ENCODE results near the gene PPP4R3B.

PPP4R3B gene

DNA sequence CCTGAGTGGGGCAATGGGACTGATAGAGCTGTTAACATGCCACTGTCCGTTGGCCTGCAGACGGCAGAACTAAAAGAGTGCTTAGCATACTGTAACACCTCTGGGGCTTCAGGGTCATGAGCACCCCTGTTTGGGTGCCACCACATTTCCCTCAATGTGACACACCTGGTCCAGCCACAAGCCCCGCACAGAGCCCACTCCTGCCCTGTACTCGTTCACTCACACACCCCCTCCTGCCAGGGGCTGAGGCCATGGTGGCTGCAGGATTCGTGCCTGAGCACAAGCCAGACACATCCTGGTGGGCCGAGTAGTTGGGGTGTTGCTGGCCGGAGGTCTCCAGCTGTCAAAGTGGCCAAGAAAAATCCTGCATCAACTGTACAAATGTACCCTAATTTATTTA lies 4.4 kb upstream of the PPP4R3B start:
- TF ChIP-seq, protein P1, sequence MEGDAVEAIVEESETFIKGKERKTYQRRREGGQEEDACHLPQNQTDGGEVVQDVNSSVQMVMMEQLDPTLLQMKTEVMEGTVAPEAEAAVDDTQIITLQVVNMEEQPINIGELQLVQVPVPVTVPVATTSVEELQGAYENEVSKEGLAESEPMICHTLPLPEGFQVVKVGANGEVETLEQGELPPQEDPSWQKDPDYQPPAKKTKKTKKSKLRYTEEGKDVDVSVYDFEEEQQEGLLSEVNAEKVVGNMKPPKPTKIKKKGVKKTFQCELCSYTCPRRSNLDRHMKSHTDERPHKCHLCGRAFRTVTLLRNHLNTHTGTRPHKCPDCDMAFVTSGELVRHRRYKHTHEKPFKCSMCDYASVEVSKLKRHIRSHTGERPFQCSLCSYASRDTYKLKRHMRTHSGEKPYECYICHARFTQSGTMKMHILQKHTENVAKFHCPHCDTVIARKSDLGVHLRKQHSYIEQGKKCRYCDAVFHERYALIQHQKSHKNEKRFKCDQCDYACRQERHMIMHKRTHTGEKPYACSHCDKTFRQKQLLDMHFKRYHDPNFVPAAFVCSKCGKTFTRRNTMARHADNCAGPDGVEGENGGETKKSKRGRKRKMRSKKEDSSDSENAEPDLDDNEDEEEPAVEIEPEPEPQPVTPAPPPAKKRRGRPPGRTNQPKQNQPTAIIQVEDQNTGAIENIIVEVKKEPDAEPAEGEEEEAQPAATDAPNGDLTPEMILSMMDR (IDR thresholded peaks at IDR 0.05; ENCODE audit: insufficient read depth, low read length, missing control alignments), result no peak
- no peak for DNase-seq (ENCODE audit: low read depth, low spot score)
- H3K4me3 ChIP-seq (ENCODE audit: low read depth, low read length), result no peak overlapping the region
- ChIA-PET CTCF (no interaction called here), POLR2A (no interaction called here)

DNA sequence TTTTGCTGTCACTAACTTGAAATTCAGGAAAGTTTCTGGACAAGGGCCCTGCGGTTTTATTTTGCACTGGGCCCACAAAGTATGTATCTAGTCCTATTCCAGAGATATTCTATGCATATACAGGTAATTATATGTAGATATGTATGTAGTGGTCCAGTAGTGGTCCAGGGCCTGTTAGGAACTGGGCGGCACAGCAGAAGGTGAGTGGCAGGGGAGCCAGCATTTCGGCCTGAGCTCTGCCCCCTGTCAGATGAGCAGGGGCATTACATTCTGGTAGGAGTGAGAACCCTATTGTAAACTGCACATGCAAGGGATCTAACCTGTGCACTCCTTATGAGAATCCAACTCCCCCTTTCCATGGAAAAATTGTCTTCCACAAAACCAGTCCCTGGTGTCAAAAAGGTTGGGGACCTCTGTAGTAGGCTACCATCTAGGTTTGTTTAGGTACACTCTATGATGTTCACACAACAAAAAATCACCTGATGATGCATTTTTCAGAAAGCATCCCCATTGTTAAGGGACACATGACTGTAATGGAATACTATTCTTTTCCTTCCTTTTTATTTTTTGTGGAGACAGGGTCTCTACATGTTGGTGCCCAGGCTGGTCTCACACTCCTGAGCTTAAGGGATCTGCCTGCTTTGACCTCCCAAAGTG lies 2.8 kb upstream of the PPP4R3B start:
- no peak overlapping the region for H3K4me3 ChIP-seq (ENCODE audit: low read depth, low read length)
- POLR2A ChIA-PET, result no interaction called here
- CTCF ChIA-PET, result interaction anchor here (1.5 kb wide), 1 partner anchor 34 kb away, joined by 5 read pairs; no protein-coding TSS in a partner anchor
- TF ChIP-seq, protein P1 (IDR thresholded peaks at IDR 0.05; ENCODE audit: insufficient read depth, low read length, missing control alignments), result peak; percentile 27
- no peak for DNase-seq (ENCODE audit: low read depth, low spot score)

DNA sequence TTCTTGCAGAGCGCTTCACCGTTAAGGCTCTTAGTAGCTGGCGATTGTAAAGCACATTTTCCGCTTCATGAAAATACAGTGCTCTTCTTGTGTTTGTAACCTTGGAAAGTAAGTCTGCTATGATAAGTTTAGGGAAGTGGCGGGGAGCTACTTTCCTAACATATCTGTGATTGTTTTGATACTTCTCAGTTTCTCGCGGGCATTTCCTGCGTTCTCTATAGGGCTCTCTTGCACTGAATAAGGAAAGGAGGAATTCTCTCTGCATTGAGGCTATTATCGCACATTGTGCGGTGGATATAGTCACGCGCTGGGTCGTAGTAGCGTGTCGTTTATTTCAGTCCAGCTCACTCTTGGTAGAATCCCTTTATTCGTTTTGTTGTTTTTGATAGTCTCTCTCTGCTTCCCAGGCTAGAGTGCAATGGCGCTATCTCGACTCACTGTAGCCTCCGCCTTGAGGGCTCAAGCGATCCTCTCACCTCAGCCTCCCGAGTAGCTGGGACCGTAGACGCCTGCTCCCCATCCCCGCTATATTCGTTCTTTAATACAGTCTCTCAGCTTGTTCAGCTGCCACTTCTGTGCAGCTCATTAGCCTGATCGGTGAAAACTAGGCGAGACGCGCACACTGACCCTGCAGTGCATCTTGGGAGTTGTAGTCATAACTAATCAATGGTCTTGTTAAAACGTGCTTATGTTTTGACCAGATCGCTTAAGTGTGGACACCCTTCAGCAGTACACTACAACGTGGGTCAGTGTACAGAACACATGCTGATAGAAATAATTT lies 1.0 kb upstream of the PPP4R3B start:
- ChIA-PET POLR2A (interaction anchor here (0.6 kb wide), 1 partner anchor 22 kb away, joined by 5 read pairs; no protein-coding TSS in a partner anchor), CTCF (interaction anchor here (0.7 to 1.3 kb wide), 4 partner anchors 8 to 31 kb away, joined by 3 read pairs; no protein-coding TSS in a partner anchor)
- H3K4me3 ChIP-seq (ENCODE audit: low read depth, low read length), result peak overlapping the region; percentile 72
- no peak for DNase-seq (ENCODE audit: low read depth, low spot score)
- TF ChIP-seq, protein P1 (IDR thresholded peaks at IDR 0.05; ENCODE audit: insufficient read depth, low read length, missing control alignments), result no peak

DNA sequence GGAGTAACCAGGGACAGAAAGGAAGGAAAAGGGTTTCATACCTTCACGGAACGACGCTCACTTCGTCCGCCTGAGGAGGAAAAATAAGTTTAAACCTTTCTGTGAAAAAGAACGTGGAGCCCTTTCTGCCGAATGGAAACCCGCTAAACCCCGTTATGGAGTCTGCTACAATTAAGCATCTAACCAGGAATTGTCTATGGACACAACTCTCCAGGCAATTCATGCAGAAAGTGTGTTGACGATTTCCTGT lies 528 bp upstream of the PPP4R3B start:
- TF ChIP-seq, protein P1 (IDR thresholded peaks at IDR 0.05; ENCODE audit: insufficient read depth, low read length, missing control alignments), result no peak
- ChIA-PET CTCF (interaction anchor here (0.7 to 1.3 kb wide), 4 partner anchors 8 to 32 kb away, joined by 3 read pairs; no protein-coding TSS in a partner anchor), POLR2A (no interaction called here)
- no peak for DNase-seq (ENCODE audit: low read depth, low spot score)
- H3K4me3 ChIP-seq (ENCODE audit: low read depth, low read length), result peak overlapping the region; percentile 72

DNA sequence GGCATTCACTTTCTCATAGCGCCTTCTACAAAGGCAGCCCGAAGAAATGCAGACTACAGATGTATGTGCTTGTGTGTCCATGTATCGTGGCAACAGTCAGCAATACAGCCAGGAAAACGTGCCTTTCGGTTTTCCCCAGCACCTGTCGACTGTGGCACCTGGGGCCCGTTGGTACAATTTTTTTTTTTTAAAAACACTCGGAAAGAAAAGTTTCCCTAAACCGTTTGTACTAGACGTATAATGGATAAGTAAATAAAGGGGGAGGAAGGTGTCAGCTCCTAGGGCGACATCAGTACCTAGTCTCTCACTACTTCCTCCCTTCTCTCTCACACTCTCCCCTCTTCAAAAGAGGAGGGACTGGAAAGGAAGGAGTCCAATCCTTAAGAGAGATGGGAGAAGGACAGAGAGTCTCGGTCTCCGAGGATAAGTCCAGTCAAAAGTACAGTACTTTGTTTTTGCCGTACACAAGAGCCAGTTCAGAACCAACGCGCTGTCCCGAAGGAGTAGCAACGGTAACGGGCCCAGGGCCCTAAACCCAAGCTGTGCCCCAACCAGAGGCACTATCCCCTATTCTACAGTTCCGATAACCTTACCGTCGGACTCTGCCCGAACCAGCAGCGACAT lies 759 bp downstream of the PPP4R3B start:
- POLR2A ChIA-PET, result interaction anchor here (1.0 kb wide), 1 partner anchor 16 kb away, joined by 3 read pairs; no protein-coding TSS in a partner anchor
- CTCF ChIA-PET, result interaction anchor here (0.6 to 0.9 kb wide), 2 partner anchors 21 to 1379 kb away, joined by 3 to 4 read pairs; no protein-coding TSS in a partner anchor
- DNase-seq (ENCODE audit: low read depth, low spot score), result no peak
- TF ChIP-seq, protein P1 (IDR thresholded peaks at IDR 0.05; ENCODE audit: insufficient read depth, low read length, missing control alignments), result no peak
- peak overlapping the region; percentile 93 for H3K4me3 ChIP-seq (ENCODE audit: low read depth, low read length)

DNA sequence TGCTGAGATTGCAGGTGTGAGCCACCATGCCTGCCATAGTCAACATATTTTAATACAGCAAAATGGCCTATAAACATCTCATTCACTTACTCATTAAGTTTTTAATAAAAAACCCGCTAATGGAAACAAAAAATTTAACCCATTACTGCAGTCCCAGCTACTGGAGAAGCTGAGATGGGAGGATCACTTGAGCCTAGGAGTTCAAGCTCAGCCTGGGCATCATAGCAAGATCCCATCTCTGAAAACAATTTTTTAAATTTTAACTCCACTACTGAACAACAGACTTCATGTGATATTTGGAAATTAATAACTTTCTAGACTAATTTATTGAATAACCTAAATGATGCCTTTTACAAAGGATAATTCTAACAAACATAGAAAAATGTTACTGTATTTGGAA lies 5.4 kb downstream of the PPP4R3B start:
- no peak for DNase-seq (ENCODE audit: low read depth, low spot score)
- no peak overlapping the region for H3K4me3 ChIP-seq (ENCODE audit: low read depth, low read length)
- CTCF ChIA-PET, result interaction anchor here (1.4 kb wide), 1 partner anchor 11 kb away, joined by 5 read pairs; no protein-coding TSS in a partner anchor
- POLR2A ChIA-PET, result no interaction called here
- TF ChIP-seq, protein P1 (IDR thresholded peaks at IDR 0.05; ENCODE audit: insufficient read depth, low read length, missing control alignments), result no peak
